KMS-11 (cell line): Measurements from ENCODE around the gene STATH.

Experiments used
- H2AFZ ChIP-seq: fragments of 200-600 bp; sonication (generic); 2 replicates; pipeline ENCODE4 v1.6.1; 2016; ENCODE audit warnings: antibody characterized with exemption, mixed run types, low read depth
- H3K27ac ChIP-seq: fragments of 200-600 bp; sonication (generic); 2 replicates; pipeline ENCODE4 v1.6.1; 2016; ENCODE audit warnings: mild to moderate bottlenecking, mixed run types
- H3K27me3 ChIP-seq: fragments of 200-600 bp; sonication (generic); 2 replicates; pipeline ENCODE4 v1.6.1; 2017; ENCODE audit warnings: mild to moderate bottlenecking, low read depth, mixed run types, moderate library complexity; ENCODE audit not compliant: insufficient read depth
- H3K36me3 ChIP-seq: fragments of 200-600 bp; sonication (generic); 2 replicates; pipeline ENCODE4 v1.6.1; 2017; ENCODE audit warnings: mild to moderate bottlenecking, mixed run types; ENCODE audit not compliant: insufficient read depth
- H3K4me1 ChIP-seq: fragments of 200-600 bp; sonication (generic); 2 replicates; pipeline ENCODE4 v1.6.1; 2016; ENCODE audit warnings: mild to moderate bottlenecking, low read depth, mixed run types; ENCODE audit not compliant: poor library complexity, severe bottlenecking
- H3K4me2 ChIP-seq: fragments of 200-600 bp; sonication (generic); 2 replicates; pipeline ENCODE4 v1.7.0; 2016; ENCODE audit warnings: mild to moderate bottlenecking, mixed run types
- H3K4me3 ChIP-seq: fragments of 200-600 bp; sonication (generic); IDR thresholded peaks from 2 replicates; pipeline ENCODE4 v1.6.1; 2017; ENCODE audit warnings: low read depth, low read length, mixed read lengths; ENCODE audit not compliant: insufficient read depth
- H3K79me2 ChIP-seq: fragments of 200-600 bp; sonication (generic); 2 replicates; pipeline ENCODE4 v1.6.1; 2016; ENCODE audit warnings: low read depth, mixed run types; ENCODE audit not compliant: insufficient read depth
- H3K9ac ChIP-seq: fragments of 200-600 bp; sonication (generic); 2 replicates; pipeline ENCODE4 v1.6.1; 2016; ENCODE audit warnings: mild to moderate bottlenecking, mixed run types
- H4K20me1 ChIP-seq: fragments of 200-600 bp; sonication (generic); 2 replicates; pipeline ENCODE4 v1.6.1; 2016; ENCODE audit warnings: mild to moderate bottlenecking, mixed run types; ENCODE audit not compliant: insufficient read depth
- CTCF ChIP-seq: fragments of 200-600 bp; sonication (generic); conservative IDR thresholded peaks from 2 replicates; pipeline ENCODE4 v1.6.1; 2017; ENCODE audit warnings: low read depth, mild to moderate bottlenecking, antibody characterized with exemption, low read length, moderate library complexity, mixed read lengths

Gene STATH

DNA sequence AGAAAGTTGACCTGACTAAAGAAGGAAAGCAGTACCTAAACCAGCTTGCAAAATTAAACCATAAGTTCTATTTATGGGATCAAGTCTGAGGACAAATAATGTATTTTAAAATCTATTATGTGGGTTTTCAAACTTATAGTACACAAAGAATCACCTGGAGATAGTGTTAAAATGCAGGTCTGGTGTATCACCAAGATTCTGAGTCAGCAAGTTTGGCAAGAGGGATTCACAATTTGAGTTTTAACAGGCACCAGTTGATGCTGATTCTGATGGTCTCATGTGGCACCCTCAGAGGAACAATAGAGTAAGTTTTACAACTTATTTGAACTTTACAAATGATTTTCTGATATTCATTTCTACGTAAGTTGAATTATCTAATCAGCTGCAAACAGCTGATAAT is 9.1 kb upstream of the STATH start:
- Histone ChIP-seq H4K20me1 (no peaks in the 10 kb centered on the region), H3K9ac (no peak overlapping the region), H2AFZ (no peak overlapping the region), H3K79me2 (no peaks in the 10 kb centered on the region), H3K27me3 (no peaks in the 10 kb centered on the region), H3K4me2 (no peak overlapping the region), H3K4me1 (peaks cover 26% of the 10 kb centered on the region), H3K27ac (no peak overlapping the region), H3K4me3 (no peak overlapping the region), H3K36me3 (no peaks in the 10 kb centered on the region)
- TF ChIP-seq CTCF: no peak

DNA sequence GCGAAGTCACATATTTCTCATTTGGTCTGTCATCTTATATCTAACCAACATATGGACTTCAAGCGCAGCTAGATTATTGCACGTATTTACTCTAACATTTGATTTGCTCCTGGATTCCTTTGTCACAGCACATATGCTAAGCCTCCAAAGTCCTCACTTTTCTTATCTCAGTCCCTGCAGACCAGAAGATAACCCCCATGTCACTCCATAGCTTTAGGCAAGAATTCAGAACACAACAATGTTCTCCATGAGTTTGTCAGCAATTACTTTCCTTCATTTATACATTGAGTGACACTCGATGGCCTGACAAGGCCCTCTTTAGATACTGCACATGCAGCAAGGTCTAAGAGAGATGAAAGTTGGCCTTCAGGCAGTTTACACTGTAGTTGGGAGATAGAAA is 4.8 kb upstream of the STATH start:
- H4K20me1 ChIP-seq: no peaks in the 10 kb centered on the region
- no peaks in the 10 kb centered on the region for H3K4me1 ChIP-seq
- no peak overlapping the region for H3K27ac ChIP-seq
- H3K9ac ChIP-seq: no peak overlapping the region
- H3K27me3 ChIP-seq: no peaks in the 10 kb centered on the region
- H3K4me3 ChIP-seq: no peak overlapping the region
- H3K36me3 ChIP-seq: no peaks in the 10 kb centered on the region
- TF ChIP-seq CTCF: no peak
- no peak overlapping the region for H2AFZ ChIP-seq
- no peak overlapping the region for H3K4me2 ChIP-seq
- H3K79me2 ChIP-seq: no peaks in the 10 kb centered on the region

- Histone ChIP-seq H3K4me1 (no peaks in the 10 kb centered on the region), H3K27ac (no peak overlapping the region), H3K4me3 (no peak overlapping the region), H3K79me2 (no peaks in the 10 kb centered on the region), H2AFZ (no peak overlapping the region), H3K9ac (no peak overlapping the region), H3K27me3 (no peaks in the 10 kb centered on the region), H3K36me3 (no peaks in the 10 kb centered on the region), H3K4me2 (no peak overlapping the region), H4K20me1 (no peaks in the 10 kb centered on the region)
- no peak for TF ChIP-seq CTCF
Observed at GRCh38 chr4:69994782-69995181, 984 bp upstream of the STATH start.

DNA sequence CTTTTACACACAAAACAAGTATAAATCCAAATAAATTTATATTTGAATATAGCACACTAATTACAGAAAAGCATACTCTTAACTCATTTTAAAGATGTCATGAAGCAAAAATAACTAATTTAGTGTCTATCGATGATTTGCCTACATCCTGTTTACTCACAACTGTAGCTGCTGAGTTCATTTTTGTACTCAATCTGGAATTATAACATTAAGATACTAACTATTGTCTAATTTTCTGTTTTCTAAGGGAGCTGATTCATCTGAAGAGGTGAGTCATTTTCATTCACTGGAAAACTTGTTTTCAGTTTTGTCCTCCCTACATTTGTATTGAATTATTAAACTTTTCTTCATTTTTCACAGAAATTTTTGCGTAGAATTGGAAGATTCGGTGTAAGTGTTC is 3.7 kb downstream of the STATH start:
- no peak overlapping the region for H2AFZ ChIP-seq
- H3K36me3 ChIP-seq: no peaks in the 10 kb centered on the region
- H3K4me1 ChIP-seq: peaks cover 9% of the 10 kb centered on the region
- H3K79me2 ChIP-seq: no peaks in the 10 kb centered on the region
- H3K9ac ChIP-seq: no peak overlapping the region
- TF ChIP-seq CTCF: no peak
- no peak overlapping the region for H3K4me2 ChIP-seq
- H3K27me3 ChIP-seq: no peaks in the 10 kb centered on the region
- H4K20me1 ChIP-seq: no peaks in the 10 kb centered on the region
- H3K4me3 ChIP-seq: no peak overlapping the region
- H3K27ac ChIP-seq: no peak overlapping the region

DNA sequence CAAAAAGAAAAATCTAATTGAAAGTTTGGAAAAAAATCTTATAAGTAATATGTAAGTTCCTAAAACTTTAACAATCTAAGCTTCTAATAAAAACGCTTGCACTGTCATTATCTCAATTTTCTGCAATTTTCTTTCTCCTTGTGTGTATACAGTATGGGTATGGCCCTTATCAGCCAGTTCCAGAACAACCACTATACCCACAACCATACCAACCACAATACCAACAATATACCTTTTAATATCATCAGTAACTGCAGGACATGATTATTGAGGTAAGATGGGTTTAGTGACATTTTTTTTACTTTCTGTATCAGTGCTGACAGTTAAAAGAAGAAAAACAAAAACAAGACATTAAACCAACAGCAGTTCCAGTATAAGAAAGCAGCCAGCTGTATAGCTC is 4.9 kb downstream of the STATH start:
- TF ChIP-seq CTCF: no peak
- no peaks in the 10 kb centered on the region for H3K79me2 ChIP-seq

More for the DNA sequence above, 4.9 kb downstream of the STATH start:
- Histone ChIP-seq H3K9ac (no peak overlapping the region), H3K4me1 (peaks cover 12% of the 10 kb centered on the region), H4K20me1 (no peaks in the 10 kb centered on the region), H3K27ac (no peak overlapping the region), H3K4me2 (no peak overlapping the region), H2AFZ (no peak overlapping the region), H3K27me3 (no peaks in the 10 kb centered on the region), H3K36me3 (no peaks in the 10 kb centered on the region), H3K4me3 (no peak overlapping the region)
